NK-92 (cell line): Measurements from ENCODE around the gene FYCO1.
"Not testable (repeated sequence)": the region's sequence is repeated elsewhere in the genome, so short reads cannot be mapped to it uniquely, and the experiment has no call there.

Experiments used
- DNase-seq: peaks from one replicate; lab custom pipeline; 2025; ENCODE audit not compliant: unreplicated experiment; lab: John Stamatoyannopoulos, UW

The FYCO1 gene

DNA sequence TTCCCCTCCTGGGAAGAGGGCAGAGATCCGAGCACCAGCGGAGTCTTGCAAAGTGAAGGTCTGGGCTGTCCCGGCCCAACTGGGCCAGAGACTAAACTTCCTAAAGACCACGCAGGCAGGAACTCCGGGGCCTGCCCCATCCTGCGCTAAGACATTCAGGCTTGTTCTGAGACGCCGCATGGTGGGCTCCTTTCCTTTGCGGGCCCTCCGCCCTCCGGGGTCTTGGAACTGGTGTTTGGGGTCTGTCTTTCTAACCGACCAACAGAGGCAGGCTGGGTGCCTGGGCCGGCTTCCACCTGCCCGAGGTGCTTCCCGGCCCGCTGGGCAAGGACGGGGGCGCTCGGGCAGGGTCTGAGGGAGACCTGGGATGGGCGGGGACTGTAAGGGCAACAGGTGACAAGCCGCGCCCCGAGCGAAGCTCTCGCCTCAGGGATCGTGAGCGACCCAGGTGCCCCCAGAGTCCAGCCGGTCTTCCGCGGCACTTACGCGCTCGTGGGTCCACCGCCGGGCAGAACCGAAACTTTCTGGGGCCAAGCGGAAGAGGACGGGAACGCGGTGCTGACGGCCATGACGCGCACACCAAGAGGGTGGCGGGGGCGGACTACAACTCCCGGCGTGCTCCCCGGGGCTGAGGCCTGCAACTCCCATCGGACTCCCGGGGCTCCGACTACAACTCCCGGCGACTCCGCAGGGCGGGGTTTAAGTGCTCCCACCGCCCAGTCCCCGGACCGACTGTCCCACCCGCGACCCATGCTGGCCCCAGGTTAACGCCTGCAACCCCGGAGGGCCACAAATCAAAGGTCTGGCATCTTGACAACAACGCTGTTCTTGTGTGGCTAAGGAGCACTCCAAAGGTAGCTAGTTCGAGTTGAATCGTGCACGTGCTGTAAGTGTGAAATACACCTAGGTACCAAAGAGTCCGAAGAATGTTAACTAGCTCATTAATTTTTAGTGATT is at the start of gene FYCO1:
Gene FYCO1, minus strand, starts transcription at position 589 of the 957 bp plus-strand sequence. CDS start 10,914 bp downstream, outside the sequence.
- DNase-seq, result no peak

DNA sequence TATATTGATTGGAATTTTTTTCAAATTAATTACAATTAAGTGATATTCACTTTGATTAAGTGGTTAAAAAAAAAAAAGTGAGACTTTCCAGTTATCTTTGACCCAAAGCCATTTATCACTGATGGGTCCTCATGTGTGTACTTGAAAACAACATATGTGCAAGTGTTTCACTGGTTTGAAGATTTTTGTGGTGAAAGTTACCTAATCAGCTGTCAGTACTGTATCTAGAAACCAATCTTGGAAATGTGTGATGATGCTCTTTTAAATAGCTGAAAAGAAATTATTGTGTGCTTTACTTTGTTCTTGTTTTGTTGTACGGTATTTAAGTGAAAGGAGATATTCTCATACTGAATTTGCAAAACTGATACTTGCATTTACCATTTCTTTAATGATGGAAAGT is 43.3 kb upstream of the FYCO1 start:
- DNase-seq, result no peak

DNA sequence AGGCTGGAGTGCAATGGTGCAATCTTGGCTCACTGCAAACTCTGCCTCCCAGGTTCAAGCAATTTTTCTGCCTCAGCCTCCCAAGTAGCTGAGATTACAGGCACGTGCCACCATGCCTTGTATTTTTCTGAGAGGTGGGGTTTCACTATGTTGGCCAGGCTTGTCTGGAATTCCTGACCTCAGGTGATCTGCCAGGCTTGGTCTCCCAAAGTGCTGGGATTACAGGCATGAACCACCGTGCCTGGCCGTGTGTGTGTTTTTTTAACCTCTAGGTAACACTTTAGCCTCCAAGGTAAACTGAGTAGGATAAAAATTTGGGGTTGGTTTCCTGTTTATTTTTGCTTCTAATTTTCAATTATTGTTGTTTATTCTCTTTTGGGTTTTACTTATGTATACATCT is 42.4 kb upstream of the FYCO1 start:
- DNase-seq, result not testable (repeated sequence)

- DNase-seq, result no peak
These were observed 40.6 kb upstream of the FYCO1 start for GRCh38 chr3:46036191-46036590.

- no peak for DNase-seq
These were observed 36.1 kb upstream of the FYCO1 start for GRCh38 chr3:46031747-46032146.

DNA sequence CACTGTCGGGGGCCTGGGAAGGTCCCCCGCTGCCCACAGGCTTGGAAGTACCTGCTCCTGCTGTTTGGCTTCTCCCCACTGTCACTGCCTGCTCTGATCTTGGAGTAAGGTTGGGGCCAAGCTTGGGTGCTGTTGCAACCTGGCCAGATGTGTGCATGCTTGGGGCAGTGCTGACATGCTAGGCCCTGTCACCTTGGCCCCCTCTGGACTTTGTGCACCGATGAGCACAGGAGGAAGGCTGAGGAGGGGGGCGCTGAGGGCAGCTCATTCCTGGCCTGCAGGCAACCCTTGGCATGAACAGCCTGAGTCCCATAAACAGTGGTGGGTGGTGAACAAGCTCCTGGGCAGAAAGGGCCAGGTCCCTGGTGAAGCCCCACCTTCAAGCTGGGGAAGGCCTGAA is 35.6 kb upstream of the FYCO1 start:
- DNase-seq, result no peak

DNA sequence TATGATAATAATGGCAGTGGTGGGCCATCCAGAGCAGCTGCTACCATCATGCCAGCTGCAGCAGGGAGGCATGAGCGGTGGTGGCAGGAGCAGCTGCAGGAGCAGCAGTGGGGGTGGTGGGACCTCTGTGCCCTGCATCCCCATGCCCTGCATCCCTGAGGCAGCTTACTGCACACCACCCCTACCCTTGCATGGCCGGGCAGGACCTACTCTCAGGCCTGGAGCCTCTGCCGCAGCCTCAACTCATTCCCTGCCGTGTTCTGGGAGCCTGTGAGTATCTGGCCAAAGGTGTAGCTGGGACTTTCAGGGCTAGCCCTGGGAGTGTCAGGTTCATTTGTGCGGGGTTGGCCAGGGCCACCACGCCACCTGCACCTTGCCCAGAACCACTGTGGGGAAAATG is 35.0 kb upstream of the FYCO1 start:
- DNase-seq, result no peak

GRCh38 chr3:46029953-46030543 is 34.4 kb upstream of the FYCO1 start:
- no peak for DNase-seq

GRCh38 chr3:46027736-46028397 is 32.2 kb upstream of the FYCO1 start:
- DNase-seq, result no peak

GRCh38 chr3:46027021-46027705 is 31.5 kb upstream of the FYCO1 start, which contains the start of gene XCR1:
Gene XCR1 (minus strand): TSS chr3:46027483. CDS start chr3:46021947, 5,536 bp downstream.
- DNase-seq, result no peak

- DNase-seq, result no peak
These were observed 29.5 kb upstream of the FYCO1 start for GRCh38 chr3:46025139-46025538.

DNA sequence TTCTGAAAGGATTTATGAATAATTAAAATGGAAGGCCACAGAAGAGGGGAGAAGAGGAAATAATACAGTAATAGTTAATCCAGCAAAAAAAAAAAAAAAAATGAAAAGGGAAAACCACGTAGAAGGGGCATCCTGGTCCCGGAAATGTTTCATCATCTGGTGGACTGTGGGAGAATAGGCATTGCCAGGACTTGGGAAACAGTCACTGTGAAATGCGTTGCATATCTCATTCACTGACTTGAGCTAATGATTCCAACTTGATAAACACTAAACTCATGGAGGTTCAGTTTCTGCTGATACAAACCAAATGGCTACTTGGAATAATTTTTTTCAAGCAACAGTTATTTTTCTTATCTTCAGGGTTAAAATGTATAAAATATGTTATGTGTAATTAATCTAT is 28.5 kb upstream of the FYCO1 start:
- no peak for DNase-seq

- DNase-seq, result no peak
These were observed 27.5 kb upstream of the FYCO1 start for GRCh38 chr3:46022909-46023785.

GRCh38 chr3:46021516-46021915 is 25.9 kb upstream of the FYCO1 start:
- no peak for DNase-seq

- DNase-seq, result no peak
These were observed 25.3 kb upstream of the FYCO1 start for GRCh38 chr3:46020766-46021510.

DNA sequence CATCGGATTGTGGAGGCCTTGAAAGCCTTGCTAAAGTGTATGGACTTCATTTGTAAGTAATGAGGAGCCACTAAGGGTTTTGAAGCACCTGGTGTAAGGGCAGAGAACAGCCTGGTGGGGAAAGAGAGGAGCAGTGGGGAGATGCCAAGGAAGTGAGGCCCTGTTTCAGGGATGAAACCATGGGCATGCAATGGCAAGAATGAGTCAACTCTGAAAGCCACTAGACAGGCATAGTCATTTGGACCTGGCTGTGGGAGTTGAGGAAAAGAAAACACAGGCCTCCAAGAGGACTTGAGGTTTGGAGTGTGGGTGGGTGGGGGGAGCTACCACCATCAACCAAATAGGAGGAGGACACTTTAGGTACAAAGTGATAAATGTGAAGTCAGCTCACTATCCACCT is 24.1 kb upstream of the FYCO1 start:
- DNase-seq, result no peak

DNA sequence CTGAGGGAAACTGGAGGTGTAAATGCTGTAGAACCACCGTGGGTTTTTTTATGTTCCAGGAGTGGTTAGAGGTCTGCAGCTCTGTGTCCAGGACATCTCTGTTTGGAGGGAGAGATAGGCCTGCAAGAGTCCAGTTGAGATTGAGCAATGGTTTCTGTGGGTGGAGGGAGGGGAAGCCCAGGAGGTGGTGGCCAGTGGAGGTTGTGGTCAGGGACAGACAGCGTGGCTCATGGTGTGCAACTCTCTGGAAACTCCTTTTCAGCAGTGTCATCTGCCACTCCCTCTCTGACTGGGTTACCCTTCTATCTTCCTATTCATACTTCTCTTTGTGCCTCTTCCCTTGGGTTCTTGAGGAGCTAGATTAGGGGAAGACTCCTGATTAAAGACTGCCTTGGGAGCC is 22.1 kb upstream of the FYCO1 start:
- DNase-seq, result no peak

DNA sequence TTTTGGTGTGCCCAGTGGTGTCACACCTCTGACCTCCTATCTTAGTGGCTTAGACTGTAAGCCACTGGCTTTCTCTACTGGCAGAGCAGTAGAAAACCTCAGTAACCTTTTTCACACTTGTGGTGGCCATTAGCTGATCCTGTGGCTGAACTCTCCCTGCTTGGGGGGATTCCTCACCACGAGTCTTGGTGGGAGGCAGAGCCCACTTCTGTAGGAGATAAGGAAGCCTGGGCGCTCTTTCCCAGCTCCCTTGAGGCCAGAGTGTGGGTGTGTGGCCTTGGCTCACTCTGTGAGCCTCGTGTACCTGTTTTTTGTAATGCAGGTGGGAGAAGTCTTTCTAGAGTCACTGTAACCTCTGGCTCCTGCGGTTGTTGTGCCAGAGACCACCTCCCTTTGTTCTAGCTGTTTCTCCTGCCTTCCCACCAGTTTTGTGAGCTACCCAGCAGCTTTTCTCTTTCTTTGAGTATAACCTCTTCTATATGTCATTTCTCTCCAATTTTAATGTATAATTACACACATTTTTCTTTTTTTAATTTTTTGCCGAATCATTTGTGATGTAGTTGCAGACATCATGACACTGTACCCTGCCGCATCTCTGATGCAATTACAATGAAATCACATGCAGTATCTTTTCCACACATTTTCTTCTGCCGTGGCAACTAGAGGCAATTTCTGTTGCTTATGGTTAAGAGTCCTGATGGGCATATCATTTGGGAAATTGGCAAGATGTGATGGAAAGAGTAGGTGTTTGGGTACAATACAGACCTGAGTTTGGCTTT is 17.9 kb upstream of the FYCO1 start:
- no peak for DNase-seq

GRCh38 chr3:46012246-46012645 is 16.6 kb upstream of the FYCO1 start:
- no peak for DNase-seq
